OCI-LY1 (cell line): ENCODE data around the gene UPF2.

Source experiments
- CTCF ChIP-seq: fragments of 200-600 bp; sonication (generic), shearing (Covaris generic); IDR thresholded peaks from 2 replicates; pipeline ENCODE4 v1.5.1; 2017; ENCODE audit warnings: mild to moderate bottlenecking, antibody characterized with exemption, low read length, moderate library complexity, mixed read lengths
- EZH2 ChIP-seq: fragments of 200-600 bp; sonication (generic), shearing (Covaris generic); IDR thresholded peaks from 2 replicates; pipeline ENCODE4 v1.8.0; 2017; ENCODE audit warnings: borderline replicate concordance, mixed run types, mild to moderate bottlenecking, antibody characterized with exemption, low read length, moderate library complexity, mixed read lengths

GRCh38 chr10:11975795-11976194, 66.8 kb downstream of the UPF2 start:
- TF ChIP-seq CTCF (no peak), EZH2 (no peak)
